ENCODE data around the gene TTC28. TPM values are rescaled to one million over a fixed set of nuclear protein-coding genes. Genes with fewer than 3 reads are reported as not detected.

TTC28 gene
- total RNA-seq, 2 donors from 2014 or later = 0.03 to 0.28 TPM

DNA sequence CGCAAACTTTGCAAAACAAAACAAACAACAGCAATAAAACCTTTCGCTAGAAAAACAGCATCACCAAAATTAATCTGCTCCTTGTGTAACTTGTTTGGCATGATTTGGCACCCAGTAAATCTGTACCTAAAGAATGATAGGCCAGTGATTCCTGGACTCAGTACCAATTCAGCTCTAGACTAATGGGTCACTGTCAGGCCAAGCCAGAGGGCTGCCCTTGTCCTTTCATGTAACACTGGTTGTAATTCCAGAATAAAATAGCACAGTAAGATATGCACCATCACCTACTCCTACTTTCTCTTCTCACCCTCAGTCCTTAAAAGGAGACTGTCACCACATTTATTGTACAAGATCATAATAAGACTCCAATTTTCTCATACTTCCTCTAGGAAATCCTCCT is 419.0 kb downstream of the TTC28 start:
- Mint-ChIP-seq H3K9me3 (no peaks in the 10 kb centered on the region), H3K27ac (no peak overlapping the region), H3K4me1 (no peaks in the 10 kb centered on the region), H3K4me3 (no peak overlapping the region), H3K27me3 (peaks cover 25% of the 10 kb centered on the region), H3K36me3 (ENCODE audit: low read depth) (no peaks in the 10 kb centered on the region)
- ATAC-seq (replicated peaks) = no peak

DNA sequence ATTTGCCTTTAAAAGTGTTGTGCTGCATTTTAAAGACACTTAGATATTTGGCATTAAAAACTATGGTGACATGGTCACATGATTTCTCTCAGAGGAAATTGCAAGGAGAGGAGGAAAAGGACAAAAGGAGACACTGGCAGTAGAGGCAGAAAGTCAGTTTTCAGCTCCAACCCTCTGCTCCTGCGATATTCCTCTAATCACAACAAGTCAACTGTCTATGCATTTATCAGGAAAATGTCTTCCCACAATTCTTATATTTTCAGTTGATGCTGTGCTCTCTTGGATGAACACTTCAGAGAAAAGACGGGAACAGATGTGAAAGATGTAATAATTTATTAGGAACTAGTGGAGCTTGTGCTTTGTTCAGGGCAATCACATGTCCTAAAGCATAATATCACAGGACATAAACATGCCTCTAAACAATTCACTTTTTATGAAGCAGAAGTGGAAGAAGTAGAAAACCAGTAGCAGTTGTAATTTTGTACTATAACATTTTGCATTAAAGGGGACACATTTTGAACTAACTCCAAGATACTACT is 419.8 kb downstream of the TTC28 start:
- no peaks in the 10 kb centered on the region for H3K4me1 Mint-ChIP-seq
- ATAC-seq (replicated peaks) = no peak
- H3K36me3 Mint-ChIP-seq (ENCODE audit: low read depth) = no peaks in the 10 kb centered on the region
- no peak overlapping the region for H3K27ac Mint-ChIP-seq
- peaks cover 27% of the 10 kb centered on the region for H3K27me3 Mint-ChIP-seq
- H3K9me3 Mint-ChIP-seq = no peaks in the 10 kb centered on the region
- no peak overlapping the region for H3K4me3 Mint-ChIP-seq

DNA sequence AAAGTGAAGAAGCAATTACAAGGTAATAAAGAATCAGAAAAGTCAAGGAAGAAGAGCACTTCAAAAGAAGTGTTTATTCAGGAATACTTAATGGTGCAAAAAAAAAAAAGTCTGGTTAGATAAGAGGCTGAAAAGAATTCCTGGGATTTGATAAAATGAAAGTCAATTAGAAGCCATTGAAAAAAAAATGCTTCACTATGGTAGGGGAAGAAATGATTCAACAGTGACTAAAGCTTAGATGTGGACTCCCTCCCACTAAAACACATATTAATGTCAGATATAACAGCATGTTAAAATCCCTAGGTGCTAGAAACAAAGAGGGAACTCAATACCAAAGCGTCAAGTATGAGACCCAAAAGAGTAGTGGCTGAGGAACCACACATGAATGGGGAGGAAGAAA is 425.2 kb downstream of the TTC28 start:
- H3K27me3 Mint-ChIP-seq = peaks cover 16% of the 10 kb centered on the region
- no peak overlapping the region for H3K4me3 Mint-ChIP-seq
- H3K36me3 Mint-ChIP-seq (ENCODE audit: low read depth) = no peaks in the 10 kb centered on the region
- no peaks in the 10 kb centered on the region for H3K4me1 Mint-ChIP-seq
- no peaks in the 10 kb centered on the region for H3K9me3 Mint-ChIP-seq
- no peak for ATAC-seq (replicated peaks)
- H3K27ac Mint-ChIP-seq = no peak overlapping the region

DNA sequence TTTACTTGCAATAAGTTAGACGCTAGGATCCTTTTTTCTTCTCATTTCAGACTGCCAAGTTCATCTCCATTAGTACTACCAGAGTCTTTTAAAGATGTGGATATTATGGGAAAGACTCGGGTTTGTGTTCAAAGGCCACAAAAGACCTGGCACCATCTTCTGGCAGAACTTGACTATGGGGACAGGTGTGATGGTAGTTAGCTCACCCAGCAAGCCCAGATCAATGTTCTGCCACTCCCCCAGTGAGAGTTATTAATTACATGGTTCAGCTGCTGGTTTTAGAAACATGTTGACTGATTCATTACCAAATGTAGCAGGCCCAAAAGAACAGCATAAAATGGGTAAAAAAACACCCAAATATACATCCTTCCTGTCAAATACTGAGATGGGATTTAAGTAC is 427.1 kb downstream of the TTC28 start:
- no peaks in the 10 kb centered on the region for H3K36me3 Mint-ChIP-seq (ENCODE audit: low read depth)
- no peak overlapping the region for H3K4me3 Mint-ChIP-seq
- no peaks in the 10 kb centered on the region for H3K9me3 Mint-ChIP-seq
- ATAC-seq (replicated peaks) = no peak
- no peak overlapping the region for H3K27ac Mint-ChIP-seq
- H3K27me3 Mint-ChIP-seq = peaks cover 8% of the 10 kb centered on the region
- H3K4me1 Mint-ChIP-seq = no peaks in the 10 kb centered on the region

DNA sequence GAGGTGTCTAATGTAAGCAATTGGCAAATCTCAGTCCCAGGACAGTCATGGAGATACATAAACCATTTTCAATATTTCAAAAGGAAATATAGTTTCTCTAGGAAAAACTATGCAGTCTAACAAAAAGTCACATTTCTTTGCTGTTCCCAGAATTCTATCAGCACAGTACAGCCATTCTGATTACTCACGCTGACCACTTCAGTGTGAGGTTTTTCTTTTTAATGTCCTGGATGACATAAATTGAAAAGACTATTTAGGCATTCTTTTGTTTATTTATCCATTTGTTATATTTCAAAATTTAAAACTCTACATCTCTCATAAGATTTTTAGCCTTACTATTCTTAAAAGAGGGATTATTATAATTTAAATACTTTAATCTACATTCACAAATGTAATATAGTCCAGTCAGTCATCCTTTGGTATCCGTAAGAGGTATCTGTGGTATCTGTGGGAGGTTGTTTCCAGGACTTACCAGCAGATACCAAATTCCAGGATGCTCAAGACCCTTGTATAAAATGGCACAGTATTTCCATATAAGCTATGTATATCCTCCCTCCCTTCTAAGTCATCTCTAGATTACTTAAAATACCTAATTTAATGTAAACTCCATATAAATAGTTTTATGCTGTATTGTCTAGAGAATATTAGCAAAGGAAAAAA is 429.5 kb downstream of the TTC28 start:
- Mint-ChIP-seq H3K4me1 (no peaks in the 10 kb centered on the region), H3K9me3 (no peaks in the 10 kb centered on the region), H3K27me3 (peaks cover 21% of the 10 kb centered on the region), H3K27ac (no peak overlapping the region), H3K4me3 (no peak overlapping the region), H3K36me3 (ENCODE audit: low read depth) (no peaks in the 10 kb centered on the region)
- no peak for ATAC-seq (replicated peaks)

DNA sequence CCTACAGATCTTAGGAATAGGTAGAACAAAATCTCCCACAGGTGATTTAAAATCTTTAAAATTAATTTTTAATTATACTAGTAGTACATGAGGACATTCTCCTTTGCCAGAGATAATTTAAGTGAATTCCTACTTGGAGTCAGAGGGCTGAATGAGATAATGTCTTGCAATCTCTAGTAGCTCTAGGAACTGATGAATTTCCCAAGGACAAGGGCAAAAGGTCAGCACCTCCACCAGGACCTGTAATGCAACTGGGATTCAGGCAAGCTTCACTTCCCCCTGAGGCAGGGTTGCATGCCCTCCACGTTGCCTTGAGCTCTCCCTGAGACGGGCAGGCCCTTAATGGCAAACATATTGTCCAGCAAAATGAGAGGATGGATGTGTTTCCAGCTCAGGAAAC is 430.2 kb downstream of the TTC28 start:
- H3K4me3 Mint-ChIP-seq = no peak overlapping the region
- no peak for ATAC-seq (replicated peaks)
- H3K9me3 Mint-ChIP-seq = no peaks in the 10 kb centered on the region
- no peaks in the 10 kb centered on the region for H3K36me3 Mint-ChIP-seq (ENCODE audit: low read depth)
- peaks cover 17% of the 10 kb centered on the region for H3K27me3 Mint-ChIP-seq
- no peak overlapping the region for H3K27ac Mint-ChIP-seq
- H3K4me1 Mint-ChIP-seq = no peaks in the 10 kb centered on the region

DNA sequence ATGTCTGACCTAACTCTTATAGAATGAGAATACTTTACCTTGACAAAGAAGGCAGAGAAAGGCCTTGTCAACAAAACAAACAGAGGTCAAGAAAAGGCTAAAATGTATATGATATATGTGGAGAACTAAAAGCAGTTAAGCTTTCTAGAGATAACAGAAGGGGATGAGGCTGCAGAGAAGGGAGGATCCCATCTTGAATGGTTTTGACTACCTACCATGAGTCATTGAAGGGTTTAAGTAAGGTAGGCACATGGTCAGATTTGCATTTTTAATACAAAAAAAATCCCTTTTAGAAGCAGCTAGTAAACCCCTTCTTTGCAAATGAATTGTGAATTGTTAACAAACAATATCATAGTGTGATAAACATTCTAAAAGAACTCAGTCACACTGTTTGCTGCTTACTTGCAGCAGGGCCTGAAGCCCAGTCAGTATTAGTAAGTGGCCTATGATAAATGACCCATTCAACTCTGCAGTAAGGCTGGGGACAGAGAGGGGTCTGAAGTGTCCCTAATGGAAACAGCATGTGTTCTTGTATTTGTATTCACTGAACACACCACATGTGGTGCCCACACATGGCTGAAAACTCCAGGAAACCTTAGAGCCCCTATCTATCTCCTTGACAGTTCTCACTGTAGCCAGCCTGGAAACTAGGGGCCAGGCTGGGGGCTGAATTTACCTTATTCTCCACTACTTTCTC is 431.8 kb downstream of the TTC28 start:
- Mint-ChIP-seq H3K9me3 (no peaks in the 10 kb centered on the region), H3K36me3 (ENCODE audit: low read depth) (no peaks in the 10 kb centered on the region), H3K27ac (no peak overlapping the region), H3K4me1 (no peaks in the 10 kb centered on the region), H3K27me3 (peaks cover 17% of the 10 kb centered on the region), H3K4me3 (no peak overlapping the region)
- ATAC-seq (replicated peaks) = no peak

DNA sequence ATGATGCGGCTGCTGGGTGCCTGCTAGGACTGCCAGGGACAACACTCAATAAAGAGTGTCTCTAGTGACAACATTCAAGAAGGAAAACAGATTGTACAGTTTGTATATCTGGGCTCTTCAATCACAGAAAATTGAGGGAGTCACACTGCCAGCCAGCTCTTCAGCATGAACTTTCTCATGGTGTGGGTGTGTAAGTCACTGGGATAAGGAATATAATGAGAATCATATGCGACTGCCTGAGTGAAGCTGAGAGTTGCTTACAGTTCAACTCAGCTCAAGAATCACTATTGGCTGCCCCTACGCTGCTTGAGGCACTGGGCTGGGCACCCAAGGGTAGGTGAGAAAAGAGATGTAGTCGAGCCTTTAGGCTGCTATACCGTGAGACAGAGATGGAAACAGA is 432.5 kb downstream of the TTC28 start:
- Mint-ChIP-seq H3K4me1 (no peaks in the 10 kb centered on the region), H3K9me3 (no peaks in the 10 kb centered on the region), H3K27ac (no peak overlapping the region), H3K4me3 (no peak overlapping the region), H3K36me3 (ENCODE audit: low read depth) (no peaks in the 10 kb centered on the region), H3K27me3 (peaks cover 17% of the 10 kb centered on the region)
- no peak for ATAC-seq (replicated peaks)

DNA sequence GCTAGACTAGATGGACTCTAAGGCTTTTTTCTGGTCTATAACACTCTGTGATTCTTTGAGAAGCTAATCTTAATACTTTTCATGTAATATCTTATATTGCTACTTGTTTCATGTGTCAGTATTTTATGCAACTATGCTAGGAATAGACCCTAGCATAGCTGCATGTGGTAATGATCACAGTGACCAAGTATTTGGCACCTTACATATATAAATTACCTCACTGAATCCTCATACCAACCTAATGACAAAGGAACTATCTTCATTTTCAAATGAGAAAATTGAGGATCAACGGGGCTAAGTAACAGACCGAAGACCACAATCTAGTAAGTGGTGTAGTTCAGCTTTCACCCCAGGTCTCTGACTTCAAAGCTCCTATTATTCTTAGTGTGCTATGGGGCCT is 433.2 kb downstream of the TTC28 start:
- Mint-ChIP-seq H3K27me3 (peaks cover 17% of the 10 kb centered on the region), H3K36me3 (ENCODE audit: low read depth) (no peaks in the 10 kb centered on the region), H3K4me1 (no peaks in the 10 kb centered on the region), H3K9me3 (no peaks in the 10 kb centered on the region), H3K27ac (no peak overlapping the region), H3K4me3 (no peak overlapping the region)
- no peak for ATAC-seq (replicated peaks)

DNA sequence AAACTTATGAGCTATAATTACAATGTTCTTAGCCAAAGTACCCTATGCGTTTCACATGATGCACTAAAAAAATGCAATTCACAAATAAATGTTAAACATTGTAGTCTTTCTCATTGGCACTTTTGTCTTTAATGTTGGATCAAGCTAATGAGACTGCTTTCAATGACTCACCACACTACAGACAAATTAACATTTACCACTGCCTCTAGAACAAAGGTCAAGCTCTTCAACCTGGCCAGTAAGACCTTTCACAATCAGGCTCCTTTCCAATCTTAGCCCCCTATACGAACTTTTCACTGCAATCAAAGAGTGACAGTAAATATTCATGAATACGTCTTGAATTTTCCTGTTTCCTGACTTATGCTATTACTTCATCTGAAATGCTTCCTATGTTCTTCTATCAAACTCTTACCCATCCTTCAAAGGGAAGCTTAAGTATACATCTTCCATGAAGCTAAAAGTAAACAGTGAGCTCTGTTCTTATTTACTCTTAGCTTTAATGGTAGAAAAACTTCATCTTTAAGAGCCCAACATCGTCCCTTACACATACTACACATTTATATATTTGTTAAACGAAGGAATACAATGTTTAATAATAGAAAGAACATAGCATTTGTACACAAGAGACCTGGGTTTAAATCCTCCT is 433.9 kb downstream of the TTC28 start:
- H3K4me3 Mint-ChIP-seq = no peak overlapping the region
- no peak overlapping the region for H3K27ac Mint-ChIP-seq
- ATAC-seq (replicated peaks) = no peak
- no peaks in the 10 kb centered on the region for H3K4me1 Mint-ChIP-seq
- H3K36me3 Mint-ChIP-seq (ENCODE audit: low read depth) = no peaks in the 10 kb centered on the region
- H3K27me3 Mint-ChIP-seq = peaks cover 17% of the 10 kb centered on the region
- H3K9me3 Mint-ChIP-seq = no peaks in the 10 kb centered on the region

DNA sequence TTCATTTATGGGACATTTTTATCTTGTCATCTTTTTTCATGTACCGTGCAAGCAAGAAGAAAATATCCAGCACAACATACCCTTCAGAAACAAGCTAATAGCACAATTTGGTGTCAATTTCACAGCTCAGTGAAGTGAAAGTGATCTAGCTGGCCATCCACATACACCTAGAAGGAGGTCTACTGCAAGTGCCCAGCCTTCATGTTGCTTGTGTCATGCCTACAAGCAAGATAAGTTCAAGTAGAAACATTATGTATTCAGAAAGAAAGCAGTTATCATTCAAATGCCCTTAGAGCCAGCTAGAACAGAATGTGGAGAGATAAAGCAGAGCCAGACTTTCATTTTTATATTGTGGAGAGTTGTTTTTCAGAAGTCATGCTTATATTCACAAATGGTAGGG is 434.9 kb downstream of the TTC28 start:
- Mint-ChIP-seq H3K9me3 (no peaks in the 10 kb centered on the region), H3K4me1 (no peaks in the 10 kb centered on the region), H3K27ac (no peak overlapping the region), H3K4me3 (no peak overlapping the region), H3K27me3 (peaks cover 19% of the 10 kb centered on the region), H3K36me3 (ENCODE audit: low read depth) (no peaks in the 10 kb centered on the region)
- ATAC-seq (replicated peaks) = no peak

DNA sequence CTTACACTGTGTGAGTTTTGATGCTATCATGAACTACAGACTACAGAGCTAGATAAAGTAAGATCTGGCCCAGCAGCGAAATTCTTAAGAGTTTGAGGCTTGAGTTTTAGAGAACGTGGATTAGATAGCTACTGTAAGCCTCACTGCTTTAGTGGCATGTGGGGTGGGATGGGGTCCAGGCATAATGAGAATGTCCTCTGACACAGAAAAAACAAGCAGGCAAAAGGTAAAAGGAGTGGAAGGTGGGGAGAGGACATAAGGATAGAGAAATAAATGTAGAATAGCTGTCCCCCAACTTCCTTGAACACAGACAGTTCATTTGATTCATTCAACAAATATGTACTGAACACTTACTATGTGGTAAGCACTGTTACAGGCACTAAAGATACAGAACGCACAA is 436.1 kb downstream of the TTC28 start:
- ATAC-seq (replicated peaks) = no peak
- Mint-ChIP-seq H3K9me3 (no peaks in the 10 kb centered on the region), H3K4me3 (no peak overlapping the region), H3K27me3 (peaks cover 32% of the 10 kb centered on the region), H3K4me1 (no peaks in the 10 kb centered on the region), H3K27ac (no peak overlapping the region), H3K36me3 (ENCODE audit: low read depth) (no peaks in the 10 kb centered on the region)

DNA sequence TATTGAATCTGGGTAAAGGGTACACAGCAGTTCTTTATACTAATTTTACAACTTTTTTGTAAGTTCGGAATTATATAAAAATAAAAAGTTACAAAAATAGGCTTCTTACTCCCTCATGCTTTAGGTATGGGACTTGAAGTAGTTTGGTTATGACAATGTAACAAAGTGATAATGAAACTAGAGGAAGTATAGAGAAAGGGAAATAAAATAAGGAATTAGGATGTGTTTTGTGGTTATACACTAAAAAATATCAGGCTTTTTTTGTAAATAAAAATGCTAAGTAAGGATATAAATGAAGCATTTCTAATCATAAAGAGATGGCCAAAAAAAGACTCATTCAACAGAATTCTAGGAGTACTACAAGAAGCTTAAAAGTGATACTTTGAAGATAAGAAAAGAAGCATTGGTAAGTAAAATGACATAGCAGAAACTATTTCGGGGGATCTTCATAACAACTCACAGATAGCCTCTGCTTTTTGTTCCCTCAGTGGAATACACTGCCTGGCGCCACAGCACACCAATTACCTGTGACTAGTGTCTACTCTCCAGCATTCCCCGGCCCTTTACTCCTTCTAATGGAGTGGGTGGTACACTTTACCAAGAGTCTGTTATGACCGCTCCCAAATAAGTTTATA is 437.9 kb downstream of the TTC28 start:
- ATAC-seq (replicated peaks) = no peak
- Mint-ChIP-seq H3K9me3 (no peaks in the 10 kb centered on the region), H3K27me3 (peaks cover 38% of the 10 kb centered on the region), H3K27ac (no peak overlapping the region), H3K4me1 (no peaks in the 10 kb centered on the region), H3K4me3 (no peak overlapping the region), H3K36me3 (ENCODE audit: low read depth) (no peaks in the 10 kb centered on the region)

DNA sequence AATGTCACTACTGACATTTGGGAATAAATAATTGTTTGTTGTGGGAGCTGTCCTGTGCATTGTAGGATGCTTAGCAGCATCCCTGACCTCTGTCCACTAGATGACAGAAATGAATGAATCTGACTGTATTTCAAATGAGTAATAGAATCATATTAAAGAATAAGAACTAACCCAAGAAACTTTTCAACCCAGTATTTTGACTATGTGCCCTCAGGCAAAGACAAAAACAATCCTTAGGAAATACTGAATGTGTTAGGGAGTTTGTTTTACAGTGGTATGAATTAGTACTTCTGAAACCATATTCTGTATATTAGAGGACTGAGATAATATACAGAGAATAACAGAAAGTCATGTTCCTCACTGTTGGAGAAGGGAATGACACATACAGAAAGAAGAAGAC is 439.7 kb downstream of the TTC28 start:
- Mint-ChIP-seq H3K36me3 (ENCODE audit: low read depth) (no peaks in the 10 kb centered on the region), H3K27ac (no peak overlapping the region), H3K4me1 (no peaks in the 10 kb centered on the region), H3K27me3 (peaks cover 32% of the 10 kb centered on the region), H3K4me3 (no peak overlapping the region), H3K9me3 (no peaks in the 10 kb centered on the region)
- no peak for ATAC-seq (replicated peaks)

DNA sequence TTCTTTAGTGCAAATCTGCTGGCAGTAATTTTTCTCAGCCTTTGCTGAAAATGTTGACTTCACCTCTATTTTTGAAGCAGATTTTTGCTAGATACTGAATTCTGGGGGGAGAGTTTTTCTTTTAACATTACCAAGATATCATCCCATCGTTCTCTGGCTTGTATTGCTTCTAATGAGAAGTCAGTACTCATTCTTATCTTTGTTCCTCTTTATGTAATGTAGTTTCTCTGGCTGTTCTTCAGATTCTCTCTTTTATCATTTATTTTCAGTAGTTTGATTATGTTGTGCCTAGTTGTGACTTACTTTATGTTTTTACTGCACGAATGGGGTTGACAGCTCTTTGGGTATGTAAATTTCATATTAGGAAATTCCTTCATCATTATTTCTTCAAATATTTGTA is 441.9 kb downstream of the TTC28 start:
- no peak for ATAC-seq (replicated peaks)
- H3K27me3 Mint-ChIP-seq = peaks cover 27% of the 10 kb centered on the region
- no peaks in the 10 kb centered on the region for H3K4me1 Mint-ChIP-seq
- H3K36me3 Mint-ChIP-seq (ENCODE audit: low read depth) = no peaks in the 10 kb centered on the region
- H3K9me3 Mint-ChIP-seq = no peaks in the 10 kb centered on the region
- H3K4me3 Mint-ChIP-seq = no peak overlapping the region
- no peak overlapping the region for H3K27ac Mint-ChIP-seq

Data from activated T-helper 17 cell treated with anti-CD3 and anti-CD28 coated beads, Interleukin-2, amount 50 U/mL, for 72 hours (primary cell).